HCT116 (cell line): ENCODE results near the gene CARMIL1.

Source experiments
- CTCF ChIP-seq, 3 experiments: fragments of 200-600 bp in 1 of 3; sonication (generic) in 1 of 3; IDR thresholded peaks in 2 of 3; conservative IDR thresholded peaks in 1 of 3; 2 replicates each; pipeline ENCODE4 v1.5.1; 2012 to 2017; ENCODE audit warnings: low read depth in 2 of 3, low read length in 2 of 3, antibody characterized with exemption in 1 of 3, borderline replicate concordance in 1 of 3, control low read depth in 1 of 3, mild to moderate bottlenecking in 1 of 3, mixed read lengths in 1 of 3, mixed run types in 1 of 3, moderate library complexity in 1 of 3; ENCODE audit not compliant: insufficient read depth in 1 of 3
- EZH2 ChIP-seq: fragments of 200-600 bp; sonication (generic); IDR thresholded peaks from 2 replicates; pipeline ENCODE4 v1.6.1; 2017; ENCODE audit warnings: antibody characterized with exemption, mixed run types
- EZH2phosphoT487 ChIP-seq: fragments of 200-600 bp; IDR thresholded peaks from 2 replicates; pipeline ENCODE4 v1.6.1; 2018; ENCODE audit warnings: antibody characterized with exemption, borderline replicate concordance
- JUND ChIP-seq: IDR thresholded peaks from 2 replicates; pipeline ENCODE4 v1.6.1; 2012
- MAX ChIP-seq: IDR thresholded peaks from 2 replicates; pipeline ENCODE4 v1.6.1; 2012
- POLR2A ChIP-seq: IDR thresholded peaks from 2 replicates; pipeline ENCODE4 v1.7.0; 2011; ENCODE audit warnings: borderline replicate concordance; ENCODE audit not compliant: insufficient read depth, insufficient read length; ENCODE audit errors: extremely low read depth
- REST ChIP-seq: IDR thresholded peaks from 2 replicates; pipeline ENCODE4 v1.6.1; 2012; ENCODE audit warnings: low read depth
- SIN3A ChIP-seq: IDR thresholded peaks from 2 replicates; pipeline ENCODE4 v1.6.1; 2012; ENCODE audit warnings: low read depth
- SRF ChIP-seq: IDR thresholded peaks from 2 replicates; pipeline ENCODE4 v1.6.1; 2012; ENCODE audit warnings: low read depth
- TCF7L2 ChIP-seq: IDR thresholded peaks from 2 replicates; pipeline ENCODE4 v1.7.0; 2011; ENCODE audit warnings: borderline replicate concordance, inconsistent platforms; ENCODE audit not compliant: insufficient read depth, insufficient read length; ENCODE audit errors: extremely low read depth
- YY1 ChIP-seq: IDR thresholded peaks from 2 replicates; pipeline ENCODE4 v1.6.1; 2011; ENCODE audit warnings: low read length, low read depth, moderate library complexity, mild to moderate bottlenecking; ENCODE audit not compliant: insufficient replicate concordance; ENCODE audit errors: extremely low read depth

- TF ChIP-seq CTCF (IDR thresholded peaks at IDR 0.05 in 2 of 3, conservative IDR thresholded peaks at IDR 0.05 in 1 of 3; ENCODE audit: borderline replicate concordance in 1 of 3, insufficient read depth in 1 of 3, low read depth in 2 of 3, low read length in 2 of 3): no peak
- TF ChIP-seq JUND: no peak
- TF ChIP-seq POLR2A: no peak
- no peak for TF ChIP-seq SIN3A
- TF ChIP-seq YY1: no peak
- no peak for TF ChIP-seq MAX
- TF ChIP-seq EZH2: no peak
- TF ChIP-seq REST: no peak
- TF ChIP-seq SRF: no peak
- no peak for TF ChIP-seq EZH2phosphoT487
- no peak for TF ChIP-seq TCF7L2
Observed at GRCh38 chr6:25449774-25450173, 170.6 kb downstream of the CARMIL1 start.
